HepG2 (cell line): ENCODE results near the gene PLCXD3. TPM values are rescaled to one million over a fixed set of nuclear protein-coding genes. Genes with fewer than 3 reads are reported as not detected.

Source experiments
- ZZZ3 ChIP-seq: sonication (generic); formaldehyde crosslinking; IDR thresholded peaks from 2 replicates; pipeline ENCODE4 v1.4.0; 2020; ENCODE audit warnings: missing genetic modification reagents, mild to moderate bottlenecking, borderline replicate concordance
- polyA plus RNA-seq, 8 experiments: library from polyadenylated mRNA; depleted of rRNA in 3 of 8; stranded (reverse) in 7 of 8; unstranded in 1 of 8; fragments of >200 nt; fragmentation: Illumina TruSeq in 4 of 8; extraction: Trizol in 4 of 8; gene quantifications; 2 replicates each; pipeline versions ENCODE4 v1.2.1 to v1.2.3, GENCODE V29; 2011 to 2016; ENCODE audit warnings: low read depth in 4 of 8, missing spikeins in 1 of 8, mixed read lengths in 1 of 8; ENCODE audit not compliant: insufficient read depth in 1 of 8
- total RNA-seq, 5 experiments: library from RNA; depleted of rRNA; stranded (reverse); fragments of >200 nt; fragmentation: Illumina TruSeq; extraction: Trizol; gene quantifications; 2 replicates each; pipeline ENCODE4 v1.2.3, GENCODE V29; 2016; ENCODE audit warnings: low read depth in 1 of 5
- TF ChIP-seq, protein P1 (sequence below), 2 experiments: IDR thresholded peaks; 2 replicates each; pipeline ENCODE4 v1.6.1; 2011 to 2012; ENCODE audit warnings: low read length in 2 of 2, borderline replicate concordance in 1 of 2, low read depth in 1 of 2, mild to moderate bottlenecking in 1 of 2, moderate library complexity in 1 of 2
- TF ChIP-seq, protein P2 (sequence below): IDR thresholded peaks from 2 replicates; pipeline ENCODE4 v1.6.1; 2016; ENCODE audit warnings: mild to moderate bottlenecking, missing biosample characterization, missing genetic modification reagents
- TF ChIP-seq, protein P3 (sequence below): sonication (generic); formaldehyde crosslinking; IDR thresholded peaks from 2 replicates; pipeline ENCODE4 v1.4.0; 2020; ENCODE audit warnings: missing genetic modification reagents, borderline replicate concordance

Gene PLCXD3
- total and polyA plus RNA-seq, 2 of the 13 experiments (the other 11 are each of a cell fraction or from before 2014, with no cell fraction given): not detected

DNA sequence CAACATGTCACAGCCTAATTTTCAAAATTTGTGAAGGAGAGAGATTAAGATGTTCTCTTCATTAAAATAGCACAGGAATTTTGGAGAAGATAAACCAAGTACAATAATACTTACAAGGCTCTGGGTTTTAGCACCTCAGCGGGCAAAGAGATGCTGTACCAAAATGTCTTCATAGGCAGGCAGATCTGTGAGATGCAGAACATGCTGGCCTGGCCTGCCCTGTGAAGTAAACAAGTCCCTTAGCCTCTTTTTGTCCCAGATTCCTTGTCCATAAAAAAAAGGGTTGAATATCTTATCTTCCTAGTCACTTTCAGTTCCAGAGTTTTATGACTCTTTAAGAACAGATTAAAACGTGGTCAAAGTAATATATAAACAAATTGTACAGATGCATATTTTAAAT lies 244.0 kb downstream of the PLCXD3 start (continued):
- TF ChIP-seq, protein P1, sequence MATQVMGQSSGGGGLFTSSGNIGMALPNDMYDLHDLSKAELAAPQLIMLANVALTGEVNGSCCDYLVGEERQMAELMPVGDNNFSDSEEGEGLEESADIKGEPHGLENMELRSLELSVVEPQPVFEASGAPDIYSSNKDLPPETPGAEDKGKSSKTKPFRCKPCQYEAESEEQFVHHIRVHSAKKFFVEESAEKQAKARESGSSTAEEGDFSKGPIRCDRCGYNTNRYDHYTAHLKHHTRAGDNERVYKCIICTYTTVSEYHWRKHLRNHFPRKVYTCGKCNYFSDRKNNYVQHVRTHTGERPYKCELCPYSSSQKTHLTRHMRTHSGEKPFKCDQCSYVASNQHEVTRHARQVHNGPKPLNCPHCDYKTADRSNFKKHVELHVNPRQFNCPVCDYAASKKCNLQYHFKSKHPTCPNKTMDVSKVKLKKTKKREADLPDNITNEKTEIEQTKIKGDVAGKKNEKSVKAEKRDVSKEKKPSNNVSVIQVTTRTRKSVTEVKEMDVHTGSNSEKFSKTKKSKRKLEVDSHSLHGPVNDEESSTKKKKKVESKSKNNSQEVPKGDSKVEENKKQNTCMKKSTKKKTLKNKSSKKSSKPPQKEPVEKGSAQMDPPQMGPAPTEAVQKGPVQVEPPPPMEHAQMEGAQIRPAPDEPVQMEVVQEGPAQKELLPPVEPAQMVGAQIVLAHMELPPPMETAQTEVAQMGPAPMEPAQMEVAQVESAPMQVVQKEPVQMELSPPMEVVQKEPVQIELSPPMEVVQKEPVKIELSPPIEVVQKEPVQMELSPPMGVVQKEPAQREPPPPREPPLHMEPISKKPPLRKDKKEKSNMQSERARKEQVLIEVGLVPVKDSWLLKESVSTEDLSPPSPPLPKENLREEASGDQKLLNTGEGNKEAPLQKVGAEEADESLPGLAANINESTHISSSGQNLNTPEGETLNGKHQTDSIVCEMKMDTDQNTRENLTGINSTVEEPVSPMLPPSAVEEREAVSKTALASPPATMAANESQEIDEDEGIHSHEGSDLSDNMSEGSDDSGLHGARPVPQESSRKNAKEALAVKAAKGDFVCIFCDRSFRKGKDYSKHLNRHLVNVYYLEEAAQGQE (IDR thresholded peaks at IDR 0.05; ENCODE audit: borderline replicate concordance in 1 of 2, low read depth in 1 of 2, low read length in 2 of 2): no peak
- no peak for TF ChIP-seq ZZZ3 (CRISPR knock-in tag)
- TF ChIP-seq, protein P2, sequence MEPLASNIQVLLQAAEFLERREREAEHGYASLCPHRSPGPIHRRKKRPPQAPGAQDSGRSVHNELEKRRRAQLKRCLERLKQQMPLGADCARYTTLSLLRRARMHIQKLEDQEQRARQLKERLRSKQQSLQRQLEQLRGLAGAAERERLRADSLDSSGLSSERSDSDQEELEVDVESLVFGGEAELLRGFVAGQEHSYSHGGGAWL (CRISPR knock-in tag): no peak
- TF ChIP-seq, protein P3, sequence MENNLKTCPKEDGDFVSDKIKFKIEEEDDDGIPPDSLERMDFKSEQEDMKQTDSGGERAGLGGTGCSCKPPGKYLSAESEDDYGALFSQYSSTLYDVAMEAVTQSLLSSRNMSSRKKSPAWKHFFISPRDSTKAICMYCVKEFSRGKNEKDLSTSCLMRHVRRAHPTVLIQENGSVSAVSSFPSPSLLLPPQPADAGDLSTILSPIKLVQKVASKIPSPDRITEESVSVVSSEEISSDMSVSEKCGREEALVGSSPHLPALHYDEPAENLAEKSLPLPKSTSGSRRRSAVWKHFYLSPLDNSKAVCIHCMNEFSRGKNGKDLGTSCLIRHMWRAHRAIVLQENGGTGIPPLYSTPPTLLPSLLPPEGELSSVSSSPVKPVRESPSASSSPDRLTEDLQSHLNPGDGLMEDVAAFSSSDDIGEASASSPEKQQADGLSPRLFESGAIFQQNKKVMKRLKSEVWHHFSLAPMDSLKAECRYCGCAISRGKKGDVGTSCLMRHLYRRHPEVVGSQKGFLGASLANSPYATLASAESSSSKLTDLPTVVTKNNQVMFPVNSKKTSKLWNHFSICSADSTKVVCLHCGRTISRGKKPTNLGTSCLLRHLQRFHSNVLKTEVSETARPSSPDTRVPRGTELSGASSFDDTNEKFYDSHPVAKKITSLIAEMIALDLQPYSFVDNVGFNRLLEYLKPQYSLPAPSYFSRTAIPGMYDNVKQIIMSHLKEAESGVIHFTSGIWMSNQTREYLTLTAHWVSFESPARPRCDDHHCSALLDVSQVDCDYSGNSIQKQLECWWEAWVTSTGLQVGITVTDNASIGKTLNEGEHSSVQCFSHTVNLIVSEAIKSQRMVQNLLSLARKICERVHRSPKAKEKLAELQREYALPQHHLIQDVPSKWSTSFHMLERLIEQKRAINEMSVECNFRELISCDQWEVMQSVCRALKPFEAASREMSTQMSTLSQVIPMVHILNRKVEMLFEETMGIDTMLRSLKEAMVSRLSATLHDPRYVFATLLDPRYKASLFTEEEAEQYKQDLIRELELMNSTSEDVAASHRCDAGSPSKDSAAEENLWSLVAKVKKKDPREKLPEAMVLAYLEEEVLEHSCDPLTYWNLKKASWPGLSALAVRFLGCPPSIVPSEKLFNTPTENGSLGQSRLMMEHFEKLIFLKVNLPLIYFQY (CRISPR knock-in tag): no peak
